UCSD-AML1 (cell line): ENCODE measurements around the gene BCAR3.

ENCODE experiments used
- DNase-seq: peaks from one replicate; lab custom pipeline; 2025; ENCODE audit not compliant: unreplicated experiment; lab: John Stamatoyannopoulos, UW

BCAR3 gene

GRCh38 chr1:93640656-93641440 lies 40.8 kb downstream of the BCAR3 start:
- no peak for DNase-seq

- no peak for DNase-seq
Measured at GRCh38 chr1:93638981-93639380, 42.7 kb downstream of the BCAR3 start.

- no peak for DNase-seq
Measured at GRCh38 chr1:93638307-93638847, 43.3 kb downstream of the BCAR3 start.

GRCh38 chr1:93636712-93637111 lies 44.9 kb downstream of the BCAR3 start:
- no peak for DNase-seq

GRCh38 chr1:93635614-93636543 lies 45.8 kb downstream of the BCAR3 start:
- DNase-seq, result no peak

GRCh38 chr1:93633313-93633712 lies 48.3 kb downstream of the BCAR3 start:
- no peak for DNase-seq

GRCh38 chr1:93631626-93632365 lies 49.8 kb downstream of the BCAR3 start:
- no peak for DNase-seq

GRCh38 chr1:93630168-93630567 lies 51.5 kb downstream of the BCAR3 start:
- no peak for DNase-seq

- DNase-seq, result no peak
Measured at GRCh38 chr1:93629101-93630059, 52.3 kb downstream of the BCAR3 start.

GRCh38 chr1:93628681-93629080 lies 53.0 kb downstream of the BCAR3 start:
- no peak for DNase-seq

- no peak for DNase-seq
Measured at GRCh38 chr1:93625582-93626327, 55.9 kb downstream of the BCAR3 start.

GRCh38 chr1:93623875-93624274 lies 57.8 kb downstream of the BCAR3 start:
- DNase-seq, result no peak

GRCh38 chr1:93623436-93623835 lies 58.2 kb downstream of the BCAR3 start:
- no peak for DNase-seq

GRCh38 chr1:93621246-93621645 lies 60.4 kb downstream of the BCAR3 start:
- no peak for DNase-seq

GRCh38 chr1:93620841-93621210 lies 60.8 kb downstream of the BCAR3 start:
- DNase-seq, result no peak

GRCh38 chr1:93620172-93620840 lies 61.3 kb downstream of the BCAR3 start:
- no peak for DNase-seq

GRCh38 chr1:93619507-93620171 lies 62.0 kb downstream of the BCAR3 start:
- DNase-seq, result peak; percentile 57
